ENCODE measurements around the gene ATP8A1.
A peak's percentile ranks its signal among the peaks of the same experiment; 100 is the strongest.

Gene ATP8A1

DNA sequence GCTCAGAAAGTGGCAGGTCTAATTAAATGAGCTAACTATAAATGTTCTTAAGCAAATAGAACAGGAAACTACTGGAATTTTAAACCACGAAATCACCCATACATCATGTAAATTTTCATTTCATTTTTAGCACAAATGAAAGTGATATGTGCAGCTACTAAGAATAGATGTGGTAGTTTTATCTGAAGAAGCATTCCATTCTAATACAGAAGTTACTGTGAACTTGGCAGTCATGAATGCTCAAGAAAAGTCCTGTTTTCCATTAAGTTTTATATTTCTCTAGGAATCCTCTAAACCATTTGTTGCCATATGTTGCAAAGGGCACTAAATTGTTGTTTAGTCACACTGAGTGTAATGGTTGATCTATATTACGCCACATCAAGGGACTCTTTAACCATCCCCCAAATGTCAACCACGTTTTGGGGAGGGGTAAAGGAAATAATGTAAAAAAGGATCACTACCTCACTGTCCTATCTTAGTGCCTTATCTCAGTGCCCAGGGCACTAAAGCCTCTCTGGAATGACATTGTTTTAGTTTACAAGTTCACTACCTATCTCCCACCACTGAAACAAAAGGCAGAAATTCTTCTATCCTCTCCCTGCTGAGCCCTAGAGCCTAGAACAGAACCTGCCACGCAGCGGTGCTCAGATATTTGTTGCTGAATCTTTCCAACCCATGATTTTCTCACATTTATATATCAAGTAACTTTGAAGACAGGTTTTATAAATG, 141.6 kb downstream of the ATP8A1 start:
- no peak for DNase-seq
- H3K27ac ChIP-seq (ENCODE audit: low read length) = no peak overlapping the region

GRCh38 chr4:42513748-42514492, 143.0 kb downstream of the ATP8A1 start:
- Histone ChIP-seq H3K4me2 (ENCODE audit: insufficient read depth, low read length) (no peak overlapping the region), H2AFZ (ENCODE audit: low read depth, low read length) (no peak overlapping the region), H4K20me1 (ENCODE audit: insufficient read depth, low read length) (no peaks in the 10 kb centered on the region), H3K36me3 (ENCODE audit: insufficient read depth, low read length) (no peaks in the 10 kb centered on the region), H3K4me1 (ENCODE audit: insufficient read depth, low read length) (no peaks in the 10 kb centered on the region), H3K9ac (ENCODE audit: low read depth, low read length) (no peak overlapping the region), H3K9me3 (ENCODE audit: insufficient read depth, low read length, severe bottlenecking) (no peaks in the 10 kb centered on the region), H3K27ac (ENCODE audit: low read length) (no peak overlapping the region), H3K27me3 (ENCODE audit: insufficient read depth, low read length, poor library complexity) (no peaks in the 10 kb centered on the region), H3K4me3 (ENCODE audit: low read depth in 1 of 2, low read length in 2 of 2) (no peak overlapping the region), H3K79me2 (ENCODE audit: insufficient read depth, low read length) (no peaks in the 10 kb centered on the region)
- DNase-seq (no peak), ATAC-seq (ENCODE audit: insufficient read depth, low read depth) (no peak)
- TF ChIP-seq EZH2 (IDR thresholded peaks at IDR 0.05; ENCODE audit: borderline replicate concordance, low read depth, low read length, severe bottlenecking) (no peak), CTCF (IDR thresholded peaks at IDR 0.05; ENCODE audit: borderline replicate concordance, extremely low read depth, low read length, poor library complexity, severe bottlenecking) (no peak)

More for the DNA sequence above, 141.6 kb downstream of the ATP8A1 start:
- 0 out of 3 replicates have a peak, but pooled peaks have one; percentile 37 for ATAC-seq (ENCODE audit: insufficient read depth, low read depth)
- H3K4me2 ChIP-seq (ENCODE audit: insufficient read depth, low read length) = no peak overlapping the region
- no peaks in the 10 kb centered on the region for H3K27me3 ChIP-seq (ENCODE audit: insufficient read depth, low read length, poor library complexity)
- H3K9ac ChIP-seq (ENCODE audit: low read depth, low read length) = no peak overlapping the region
- H3K9me3 ChIP-seq (ENCODE audit: insufficient read depth, low read length, severe bottlenecking) = no peaks in the 10 kb centered on the region
- no peak overlapping the region for H3K4me3 ChIP-seq (ENCODE audit: low read depth in 1 of 2, low read length in 2 of 2)
- no peak overlapping the region for H2AFZ ChIP-seq (ENCODE audit: low read depth, low read length)
- H4K20me1 ChIP-seq (ENCODE audit: insufficient read depth, low read length) = no peaks in the 10 kb centered on the region
- no peak for TF ChIP-seq EZH2 (IDR thresholded peaks at IDR 0.05; ENCODE audit: borderline replicate concordance, low read depth, low read length, severe bottlenecking)
- TF ChIP-seq CTCF (IDR thresholded peaks at IDR 0.05; ENCODE audit: borderline replicate concordance, extremely low read depth, low read length, poor library complexity, severe bottlenecking) = no peak
- H3K4me1 ChIP-seq (ENCODE audit: insufficient read depth, low read length) = no peaks in the 10 kb centered on the region
- H3K36me3 ChIP-seq (ENCODE audit: insufficient read depth, low read length) = no peaks in the 10 kb centered on the region
- no peaks in the 10 kb centered on the region for H3K79me2 ChIP-seq (ENCODE audit: insufficient read depth, low read length)

GRCh38 chr4:42512226-42512625, 144.7 kb downstream of the ATP8A1 start:
- Histone ChIP-seq H3K36me3 (ENCODE audit: insufficient read depth, low read length) (no peaks in the 10 kb centered on the region), H3K4me1 (ENCODE audit: insufficient read depth, low read length) (no peaks in the 10 kb centered on the region), H2AFZ (ENCODE audit: low read depth, low read length) (no peak overlapping the region), H4K20me1 (ENCODE audit: insufficient read depth, low read length) (no peaks in the 10 kb centered on the region), H3K79me2 (ENCODE audit: insufficient read depth, low read length) (no peaks in the 10 kb centered on the region), H3K4me3 (ENCODE audit: low read depth in 1 of 2, low read length in 2 of 2) (no peak overlapping the region), H3K9ac (ENCODE audit: low read depth, low read length) (no peak overlapping the region), H3K27ac (ENCODE audit: low read length) (no peak overlapping the region), H3K9me3 (ENCODE audit: insufficient read depth, low read length, severe bottlenecking) (no peaks in the 10 kb centered on the region), H3K27me3 (ENCODE audit: insufficient read depth, low read length, poor library complexity) (no peaks in the 10 kb centered on the region), H3K4me2 (ENCODE audit: insufficient read depth, low read length) (no peak overlapping the region)
- DNase-seq = no peak
- TF ChIP-seq EZH2 (IDR thresholded peaks at IDR 0.05; ENCODE audit: borderline replicate concordance, low read depth, low read length, severe bottlenecking) (no peak), CTCF (IDR thresholded peaks at IDR 0.05; ENCODE audit: borderline replicate concordance, extremely low read depth, low read length, poor library complexity, severe bottlenecking) (no peak)
- no peak for ATAC-seq (ENCODE audit: insufficient read depth, low read depth)
